ENCODE data around the gene LIM2. TPM values are rescaled to one million over a fixed set of nuclear protein-coding genes. Genes with fewer than 3 reads are reported as not detected.

Gene LIM2
- total and polyA plus RNA-seq, 2 of the 8 experiments (the other 6 are each of a cell fraction or from before 2014, with no cell fraction given) = not detected

DNA sequence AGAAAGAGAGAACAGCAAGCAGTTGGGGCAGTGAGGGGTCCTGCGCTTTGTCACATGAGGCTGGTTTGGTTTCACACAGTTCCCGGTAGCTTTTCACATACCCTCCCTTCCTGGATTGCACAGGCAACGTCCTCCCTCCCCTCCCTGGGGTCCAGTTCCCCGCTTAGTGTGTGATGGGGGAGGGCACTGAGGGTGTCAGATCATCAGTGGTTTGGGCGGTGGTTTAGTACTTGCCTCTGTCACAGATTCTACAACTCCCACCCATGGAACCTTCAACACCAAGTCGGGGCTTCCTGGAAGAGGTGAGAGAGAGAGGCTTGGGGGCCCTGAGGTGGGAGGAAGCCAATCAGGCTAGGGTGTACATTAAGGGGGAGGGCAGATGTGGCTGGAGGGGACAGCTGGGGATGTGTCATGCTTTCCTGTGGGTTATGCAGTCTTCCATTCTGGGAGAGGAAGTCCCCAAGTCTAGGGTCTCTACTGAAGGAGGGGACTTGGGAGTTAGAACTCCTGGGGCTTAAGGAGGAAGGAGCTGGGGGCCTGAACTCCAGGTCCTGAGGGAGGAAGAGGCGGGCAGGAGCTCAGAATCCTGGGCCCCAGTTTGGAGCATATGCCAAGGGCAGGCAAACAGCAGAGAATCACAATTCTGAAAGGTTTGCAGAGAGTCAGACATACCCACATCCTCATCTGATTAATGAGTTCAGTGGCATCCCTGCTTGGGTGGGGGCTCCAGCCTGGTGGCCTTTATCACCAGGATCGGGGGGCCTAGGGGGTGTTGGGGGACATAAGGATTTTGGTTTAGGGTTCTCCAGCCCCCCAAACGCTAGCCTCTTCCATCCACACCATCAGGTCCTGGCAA is 14.9 kb downstream of the LIM2 start, which contains the start of gene NKG7 (continued):
- TF ChIP-seq USF2 (IDR thresholded peaks at IDR 0.05; ENCODE audit: low read length) (no peak), BRCA1 (IDR thresholded peaks at IDR 0.05; ENCODE audit: low read depth, low read length) (no peak), POLR2A (IDR thresholded peaks at IDR 0.05; ENCODE audit: control extremely low read depth in 1 of 2, low read depth in 2 of 2, low read length in 2 of 2) (no peak), CHD2 (IDR thresholded peaks at IDR 0.05; ENCODE audit: low read length) (no peak), SP1 (IDR thresholded peaks at IDR 0.05; ENCODE audit: low read depth, low read length) (no peak), SAP30 (IDR thresholded peaks at IDR 0.05; ENCODE audit: insufficient read depth, insufficient replicate concordance, low read length) (no peak)

Measured in H1 (cell line).